HEK293 (cell line): ENCODE measurements around the gene PCLO.

Source experiments
- CTCF ChIA-PET: fragments of 350-600 bp; formaldehyde crosslinking; extraction: SDS; loops from one replicate; lab custom pipeline; 2021; ENCODE audit warnings: antibody characterized with exemption; lab: Yijun Ruan, JAX
- POLR2A ChIA-PET: fragments of 300-600 bp; formaldehyde crosslinking; extraction: SDS; loops from one replicate; lab custom pipeline; 2020; ENCODE audit warnings: antibody characterized with exemption, inconsistent platforms; lab: Yijun Ruan, JAX
- H3K27ac ChIP-seq: fragments of 200-500 bp; sonication (Bioruptor generic); 2 replicates; pipeline ENCODE4 v1.5.1; 2014; ENCODE audit warnings: low read depth, low read length, control low read depth, inconsistent platforms; ENCODE audit errors: extremely low read depth
- H3K36me3 ChIP-seq, 2 experiments: fragments of 200-500 bp in 1 of 2; sonication (Bioruptor generic) in 1 of 2; 1 replicate in 1 of 2; 2 replicates in 1 of 2; pipeline ENCODE4 v1.5.1; 2014 to 2017; ENCODE audit warnings: inconsistent platforms in 2 of 2, low read length in 2 of 2; ENCODE audit not compliant: control insufficient read depth in 2 of 2, insufficient read depth in 1 of 2
- H3K4me1 ChIP-seq: fragments of 200-500 bp; sonication (Bioruptor generic); 2 replicates; pipeline ENCODE4 v1.5.1; 2014; ENCODE audit warnings: mild to moderate bottlenecking, low read length, inconsistent platforms; ENCODE audit not compliant: control insufficient read depth, insufficient read depth
- H3K4me3 ChIP-seq: 2 replicates; pipeline ENCODE4 v1.5.1; 2011; ENCODE audit warnings: low read depth, mild to moderate bottlenecking, control low read depth, low read length, moderate library complexity
- H3K9me3 ChIP-seq: fragments of 200-500 bp; sonication (Bioruptor generic); 2 replicates; pipeline ENCODE4 v1.5.1; 2014; ENCODE audit warnings: low read depth, low read length, inconsistent platforms; ENCODE audit not compliant: control insufficient read depth, insufficient read depth
- BCL11A ChIP-seq: fragments of 450-650 bp; formaldehyde crosslinking; IDR thresholded peaks from 2 replicates; pipeline ENCODE4 v1.5.1; 2016; ENCODE audit warnings: low read depth, missing biosample characterization, missing genetic modification characterization
- GLI4 ChIP-seq: fragments of 450-650 bp; formaldehyde crosslinking; IDR thresholded peaks from 2 replicates; pipeline ENCODE4 v1.5.1; 2016; ENCODE audit warnings: missing biosample characterization, missing genetic modification characterization
- HIC1 ChIP-seq: fragments of 450-650 bp; formaldehyde crosslinking; IDR thresholded peaks from 2 replicates; pipeline ENCODE4 v1.5.1; 2016; ENCODE audit warnings: missing biosample characterization, missing genetic modification characterization
- HOXA7 ChIP-seq: sonication (generic); formaldehyde crosslinking; IDR thresholded peaks from 2 replicates; pipeline ENCODE4 v1.8.1; 2022; ENCODE audit warnings: missing genetic modification reagents, borderline replicate concordance
- KLF9 ChIP-seq: fragments of 450-650 bp; formaldehyde crosslinking; IDR thresholded peaks from 2 replicates; pipeline ENCODE4 v1.5.1; 2016; ENCODE audit warnings: missing biosample characterization, missing genetic modification characterization, low read depth
- PRDM1 ChIP-seq: fragments of 450-650 bp; formaldehyde crosslinking; IDR thresholded peaks from 2 replicates; pipeline ENCODE4; 2016; ENCODE audit warnings: missing biosample characterization, missing genetic modification characterization
- PRDM6 ChIP-seq: fragments of 450-650 bp; formaldehyde crosslinking; IDR thresholded peaks from 2 replicates; pipeline ENCODE4 v1.5.1; 2017; ENCODE audit warnings: missing biosample characterization, missing genetic modification characterization
- TRIM28 ChIP-seq: IDR thresholded peaks from 2 replicates; pipeline ENCODE4 v1.6.1; 2011; ENCODE audit warnings: low read length, control low read depth, borderline replicate concordance
- ZBTB17 ChIP-seq: fragments of 450-650 bp; formaldehyde crosslinking; IDR thresholded peaks from 2 replicates; pipeline ENCODE4 v1.5.1; 2016; ENCODE audit warnings: missing biosample characterization, missing genetic modification characterization
- ZBTB26 ChIP-seq: fragments of 450-650 bp; formaldehyde crosslinking; optimal IDR thresholded peaks from 2 replicates; pipeline ENCODE3; 2016; ENCODE audit warnings: missing biosample characterization, mild to moderate bottlenecking, missing genetic modification characterization
- ZBTB6 ChIP-seq: fragments of 450-650 bp; formaldehyde crosslinking; IDR thresholded peaks from 2 replicates; pipeline ENCODE4 v1.5.1; 2017; ENCODE audit warnings: missing biosample characterization, missing genetic modification characterization
- ZFP37 ChIP-seq: fragments of 450-650 bp; formaldehyde crosslinking; IDR thresholded peaks from 2 replicates; pipeline ENCODE4 v1.5.1; 2016; ENCODE audit warnings: missing biosample characterization, missing genetic modification characterization
- ZFP41 ChIP-seq: fragments of 450-650 bp; formaldehyde crosslinking; IDR thresholded peaks from 2 replicates; pipeline ENCODE4 v1.5.1; 2016; ENCODE audit warnings: missing biosample characterization, missing genetic modification characterization, borderline replicate concordance
- ZNF133 ChIP-seq: fragments of 450-650 bp; formaldehyde crosslinking; IDR thresholded peaks from 2 replicates; pipeline ENCODE4 v1.5.1; 2016; ENCODE audit warnings: missing biosample characterization, missing genetic modification characterization
- ZNF146 ChIP-seq: fragments of 450-650 bp; formaldehyde crosslinking; IDR thresholded peaks from 2 replicates; pipeline ENCODE4 v1.5.1; 2016; ENCODE audit warnings: missing biosample characterization, missing genetic modification characterization
- ZNF155 ChIP-seq: fragments of 450-650 bp; formaldehyde crosslinking; IDR thresholded peaks from 2 replicates; pipeline ENCODE4 v1.5.1; 2016; ENCODE audit warnings: missing biosample characterization, missing genetic modification characterization
- ZNF174 ChIP-seq: fragments of 450-650 bp; formaldehyde crosslinking; IDR thresholded peaks from 2 replicates; pipeline ENCODE4 v1.5.0; 2017; ENCODE audit warnings: missing biosample characterization, mild to moderate bottlenecking, missing genetic modification characterization
- ZNF223 ChIP-seq: fragments of 450-650 bp; formaldehyde crosslinking; IDR thresholded peaks from 2 replicates; pipeline ENCODE4 v1.5.1; 2016; ENCODE audit warnings: missing biosample characterization, missing genetic modification characterization
- ZNF335 ChIP-seq: fragments of 450-650 bp; formaldehyde crosslinking; conservative IDR thresholded peaks from 2 replicates; pipeline ENCODE4 v1.5.1; 2016; ENCODE audit warnings: missing biosample characterization, missing genetic modification characterization
- ZNF510 ChIP-seq: fragments of 450-650 bp; formaldehyde crosslinking; IDR thresholded peaks from 2 replicates; pipeline ENCODE4 v1.5.1; 2018; ENCODE audit warnings: mild to moderate bottlenecking, missing genetic modification characterization, missing biosample characterization; ENCODE audit not compliant: insufficient replicate concordance
- ZNF548 ChIP-seq: fragments of 450-650 bp; formaldehyde crosslinking; IDR thresholded peaks from 2 replicates; pipeline ENCODE4 v1.5.1; 2016; ENCODE audit warnings: missing biosample characterization, missing genetic modification characterization
- ZNF560 ChIP-seq: fragments of 450-650 bp; formaldehyde crosslinking; IDR thresholded peaks from 2 replicates; pipeline ENCODE4 v1.5.1; 2017; ENCODE audit warnings: missing biosample characterization, missing genetic modification characterization, borderline replicate concordance
- ZNF629 ChIP-seq: fragments of 450-650 bp; formaldehyde crosslinking; IDR thresholded peaks from 2 replicates; pipeline ENCODE4 v1.5.1; 2017; ENCODE audit warnings: missing biosample characterization, missing genetic modification characterization
- ZNF654 ChIP-seq: fragments of 450-650 bp; formaldehyde crosslinking; IDR thresholded peaks from 2 replicates; pipeline ENCODE4 v1.5.1; 2016; ENCODE audit warnings: low read depth, missing biosample characterization, missing genetic modification characterization
- ZNF658 ChIP-seq: fragments of 450-650 bp; formaldehyde crosslinking; IDR thresholded peaks from 2 replicates; pipeline ENCODE4; 2016; ENCODE audit warnings: missing biosample characterization, missing genetic modification characterization
- ZNF660 ChIP-seq: fragments of 450-650 bp; IDR thresholded peaks from 2 replicates; pipeline ENCODE4 v1.5.1; 2018; ENCODE audit warnings: missing biosample characterization, mild to moderate bottlenecking, missing genetic modification characterization
- ZNF843 ChIP-seq: fragments of 450-650 bp; formaldehyde crosslinking; IDR thresholded peaks from 2 replicates; pipeline ENCODE4 v1.5.1; 2016; ENCODE audit warnings: missing biosample characterization, missing genetic modification characterization
- ZSCAN5A ChIP-seq: fragments of 450-650 bp; formaldehyde crosslinking; IDR thresholded peaks from 2 replicates; pipeline ENCODE4 v1.5.1; 2016; ENCODE audit warnings: missing biosample characterization, missing genetic modification characterization
- ZXDB ChIP-seq: fragments of 450-650 bp; formaldehyde crosslinking; IDR thresholded peaks from 2 replicates; pipeline ENCODE4 v1.5.1; 2016; ENCODE audit warnings: missing biosample characterization, missing genetic modification characterization

The PCLO gene

GRCh38 chr7:82945480-82945879 lies 217.2 kb downstream of the PCLO start:
- ChIA-PET POLR2A (no interaction called here), CTCF (no interaction called here)
- TF ChIP-seq ZNF629 (0 out of 2 replicates have a peak, but pooled peaks have one; percentile 8), ZNF660 (tag by site-specific recombination) (0 out of 2 replicates have a peak, but pooled peaks have one; percentile 21), ZFP37 (tag by site-specific recombination) (no peak), ZNF654 (tag by site-specific recombination) (0 out of 2 replicates have a peak, but pooled peaks have one; percentile 2), ZNF335 (tag by site-specific recombination) (peak; percentile 32; the same call in 1 of the 2 replicates), ZNF658 (tag by site-specific recombination) (no peak), ZNF133 (tag by site-specific recombination) (peak; percentile 64), TRIM28 (0 out of 2 replicates have a peak, but pooled peaks have one; percentile 24), ZXDB (tag by site-specific recombination) (0 out of 2 replicates have a peak, but pooled peaks have one; percentile 22)
- Histone ChIP-seq H3K9me3 (no peaks in the 10 kb centered on the region), H3K27ac (peak overlapping the region; percentile 38; the same call in 1 of the 2 replicates), H3K4me3 (no peak overlapping the region), H3K36me3 (no peaks in the 10 kb centered on the region), H3K4me1 (peaks cover 11% of the 10 kb centered on the region)

- Histone ChIP-seq H3K9me3 (no peaks in the 10 kb centered on the region), H3K27ac (peak overlapping the region; percentile 38), H3K4me3 (no peak overlapping the region), H3K4me1 (peaks cover 11% of the 10 kb centered on the region), H3K36me3 (no peaks in the 10 kb centered on the region)
- ChIA-PET CTCF (no interaction called here), POLR2A (no interaction called here)
- 0 out of 2 replicates have a peak, but pooled peaks have one; percentile 1 for TF ChIP-seq ZNF654 (tag by site-specific recombination)
- no peak for TF ChIP-seq ZSCAN5A (tag by site-specific recombination)
- peak; percentile 86 for TF ChIP-seq PRDM6 (tag by site-specific recombination)
- TF ChIP-seq PRDM1 (tag by site-specific recombination): no peak
- TF ChIP-seq ZBTB26 (tag by site-specific recombination): no peak
- no peak for TF ChIP-seq ZNF174 (tag by site-specific recombination)
- no peak for TF ChIP-seq HOXA7 (CRISPR knock-in tag)
- no peak for TF ChIP-seq ZNF560
- TF ChIP-seq GLI4 (tag by site-specific recombination): no peak
- TF ChIP-seq KLF9 (tag by site-specific recombination): no peak
- no peak for TF ChIP-seq ZNF548 (tag by site-specific recombination)
- TF ChIP-seq ZBTB6 (tag by site-specific recombination): no peak
- no peak for TF ChIP-seq ZNF223 (tag by site-specific recombination)
- TF ChIP-seq ZBTB17 (tag by site-specific recombination): no peak
- no peak for TF ChIP-seq ZNF510 (tag by site-specific recombination)
- no peak for TF ChIP-seq ZNF133 (tag by site-specific recombination)
- no peak for TF ChIP-seq ZFP41
- peak; percentile 11; the same call in 1 of the 2 replicates for TF ChIP-seq HIC1 (tag by site-specific recombination)
- no peak for TF ChIP-seq BCL11A
- no peak for TF ChIP-seq ZNF155 (tag by site-specific recombination)
- peak; percentile 46; the same call in 1 of the 2 replicates for TF ChIP-seq ZNF843 (tag by site-specific recombination)
- no peak for TF ChIP-seq ZNF146 (tag by site-specific recombination)
Observed at GRCh38 chr7:82945056-82945455, 217.6 kb downstream of the PCLO start.
